ENCODE data around the gene GREM2. TPM values are rescaled to one million over a fixed set of nuclear protein-coding genes. Genes with fewer than 3 reads are reported as not detected.

Gene GREM2
- total RNA-seq, 1 donor from 2014 or later = 2.6 TPM

DNA sequence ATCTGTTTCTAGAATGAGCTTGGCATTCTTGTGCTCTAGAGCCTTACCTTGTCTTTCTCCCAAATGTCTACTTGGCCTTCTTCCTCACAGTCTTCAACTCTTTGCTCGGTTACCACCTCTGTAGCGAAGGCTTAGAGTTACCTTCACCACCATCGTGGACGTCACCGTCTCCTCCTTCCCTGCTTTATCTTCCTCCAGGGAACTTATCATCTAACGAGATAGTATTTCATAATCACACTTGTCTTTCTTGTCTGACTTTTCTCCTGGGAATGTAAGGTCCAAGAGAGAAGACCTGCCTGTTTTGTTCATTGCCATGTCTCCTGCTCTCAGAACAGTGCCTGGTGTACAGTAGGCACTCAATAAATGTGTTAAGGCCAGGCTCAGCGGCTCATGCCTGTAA lies 115.6 kb downstream of the GREM2 start:
- Histone ChIP-seq H3K9me3 (ENCODE audit: control insufficient read depth in 3 of 3, low read length in 3 of 3) (no peaks in the 10 kb centered on the region), H3K4me1 (ENCODE audit: control insufficient read depth in 3 of 3, insufficient read depth in 3 of 3, low read length in 3 of 3) (no peaks in the 10 kb centered on the region), H3K27me3 (ENCODE audit: control insufficient read depth in 3 of 3, insufficient read depth in 3 of 3, low read length in 3 of 3) (no peaks in the 10 kb centered on the region), H3K9ac (ENCODE audit: low read depth in 1 of 3, low read length in 3 of 3) (no peak overlapping the region), H3K4me3 (ENCODE audit: low read length in 3 of 3) (no peak overlapping the region), H3K36me3 (ENCODE audit: control insufficient read depth in 3 of 3, insufficient read depth in 3 of 3, low read length in 3 of 3) (no peaks in the 10 kb centered on the region), H3K27ac (ENCODE audit: low read depth, low read length) (no peak overlapping the region)

DNA sequence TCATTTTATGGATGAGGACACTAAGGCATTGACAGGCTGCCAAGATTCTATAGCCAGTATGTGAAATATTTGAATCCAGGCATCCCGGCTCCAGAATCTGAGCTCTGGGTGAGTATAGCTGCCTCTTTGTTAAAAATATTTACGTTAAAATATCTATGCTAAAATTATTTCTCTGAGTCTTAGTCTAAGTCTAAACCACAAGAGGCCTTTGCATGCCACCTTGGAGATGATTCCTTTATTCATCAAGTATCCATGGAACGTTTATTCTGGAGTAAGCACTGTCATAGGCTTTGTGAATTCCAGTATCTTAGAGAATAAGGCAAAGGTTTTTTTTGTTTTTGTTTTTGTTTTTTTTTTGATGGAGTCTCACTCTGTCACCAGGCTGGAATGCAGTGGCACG lies 116.4 kb downstream of the GREM2 start:
- Histone ChIP-seq H3K9me3 (ENCODE audit: control insufficient read depth in 3 of 3, low read length in 3 of 3) (no peaks in the 10 kb centered on the region), H3K4me3 (ENCODE audit: low read length in 3 of 3) (no peak overlapping the region)

DNA sequence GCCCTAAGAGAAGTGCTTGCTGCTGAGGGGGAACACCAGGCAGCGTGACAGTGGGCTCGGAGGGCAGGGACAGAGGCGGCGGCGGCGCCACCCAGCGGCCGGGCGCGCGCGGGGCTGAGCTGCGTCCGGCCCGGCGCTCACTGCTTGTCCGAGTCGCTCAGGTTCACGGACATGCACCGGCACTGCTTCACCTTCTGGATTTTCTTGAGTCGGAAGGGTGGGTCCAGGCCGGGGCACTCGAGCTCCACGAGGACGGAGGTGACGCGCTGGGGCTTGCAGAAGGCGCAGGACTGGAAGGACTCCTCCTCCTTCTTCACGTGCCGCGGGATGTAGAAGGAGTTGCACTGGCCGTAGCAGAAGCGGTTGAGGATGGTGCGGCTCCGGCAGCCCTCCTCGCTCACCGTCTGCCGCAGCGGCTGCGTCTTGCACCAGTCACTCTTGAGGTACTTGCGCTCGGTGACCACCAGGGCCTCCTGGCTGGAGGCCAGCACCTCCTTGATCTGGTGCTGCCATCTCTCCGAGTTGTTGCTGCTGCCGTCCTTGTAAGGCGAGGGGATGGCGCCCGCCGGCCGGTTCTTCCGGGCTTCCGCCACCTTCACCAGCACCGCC lies 119.0 kb downstream of the GREM2 start:
- Histone ChIP-seq H3K27me3 (ENCODE audit: control insufficient read depth in 3 of 3, insufficient read depth in 3 of 3, low read length in 3 of 3) (no peaks in the 10 kb centered on the region), H3K9me3 (ENCODE audit: control insufficient read depth in 3 of 3, low read length in 3 of 3) (no peaks in the 10 kb centered on the region), H3K27ac (ENCODE audit: low read depth, low read length) (no peak overlapping the region), H3K4me1 (ENCODE audit: control insufficient read depth in 3 of 3, insufficient read depth in 3 of 3, low read length in 3 of 3) (no peaks in the 10 kb centered on the region), H3K9ac (ENCODE audit: low read depth in 1 of 3, low read length in 3 of 3) (no peak overlapping the region), H3K4me3 (ENCODE audit: low read length in 3 of 3) (no peak overlapping the region), H3K36me3 (ENCODE audit: control insufficient read depth in 3 of 3, insufficient read depth in 3 of 3, low read length in 3 of 3) (no peaks in the 10 kb centered on the region)

More for the DNA sequence above, 116.4 kb downstream of the GREM2 start:
- H3K9ac ChIP-seq (ENCODE audit: low read depth in 1 of 3, low read length in 3 of 3) = no peak overlapping the region
- no peak overlapping the region for H3K27ac ChIP-seq (ENCODE audit: low read depth, low read length)
- no peaks in the 10 kb centered on the region for H3K27me3 ChIP-seq (ENCODE audit: control insufficient read depth in 3 of 3, insufficient read depth in 3 of 3, low read length in 3 of 3)
- no peaks in the 10 kb centered on the region for H3K4me1 ChIP-seq (ENCODE audit: control insufficient read depth in 3 of 3, insufficient read depth in 3 of 3, low read length in 3 of 3)
- H3K36me3 ChIP-seq (ENCODE audit: control insufficient read depth in 3 of 3, insufficient read depth in 3 of 3, low read length in 3 of 3) = no peaks in the 10 kb centered on the region

DNA sequence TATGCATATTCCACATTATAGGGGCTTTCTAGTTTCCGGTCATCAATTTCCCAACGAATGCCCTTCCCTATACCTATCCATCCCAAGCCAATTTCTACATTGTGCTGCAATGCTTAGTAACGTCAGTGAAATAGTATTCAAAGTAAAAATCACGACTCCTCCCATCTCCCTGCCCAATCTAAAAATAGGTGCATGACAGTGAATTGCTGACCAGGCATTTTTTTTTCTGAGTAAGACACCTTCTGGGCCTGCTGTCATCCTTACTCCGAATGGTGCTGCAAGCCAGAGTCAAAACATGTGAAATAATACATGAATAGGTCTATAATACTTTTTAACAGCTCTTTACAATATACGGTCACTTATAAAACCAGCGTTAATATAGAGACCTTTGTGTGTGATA lies 120.2 kb downstream of the GREM2 start:
- H3K9ac ChIP-seq (ENCODE audit: low read depth in 1 of 3, low read length in 3 of 3) = no peak overlapping the region
- no peaks in the 10 kb centered on the region for H3K9me3 ChIP-seq (ENCODE audit: control insufficient read depth in 3 of 3, low read length in 3 of 3)
- no peak overlapping the region for H3K27ac ChIP-seq (ENCODE audit: low read depth, low read length)
- no peaks in the 10 kb centered on the region for H3K27me3 ChIP-seq (ENCODE audit: control insufficient read depth in 3 of 3, insufficient read depth in 3 of 3, low read length in 3 of 3)
- H3K36me3 ChIP-seq (ENCODE audit: control insufficient read depth in 3 of 3, insufficient read depth in 3 of 3, low read length in 3 of 3) = no peaks in the 10 kb centered on the region
- no peak overlapping the region for H3K4me3 ChIP-seq (ENCODE audit: low read length in 3 of 3)
- no peaks in the 10 kb centered on the region for H3K4me1 ChIP-seq (ENCODE audit: control insufficient read depth in 3 of 3, insufficient read depth in 3 of 3, low read length in 3 of 3)

DNA sequence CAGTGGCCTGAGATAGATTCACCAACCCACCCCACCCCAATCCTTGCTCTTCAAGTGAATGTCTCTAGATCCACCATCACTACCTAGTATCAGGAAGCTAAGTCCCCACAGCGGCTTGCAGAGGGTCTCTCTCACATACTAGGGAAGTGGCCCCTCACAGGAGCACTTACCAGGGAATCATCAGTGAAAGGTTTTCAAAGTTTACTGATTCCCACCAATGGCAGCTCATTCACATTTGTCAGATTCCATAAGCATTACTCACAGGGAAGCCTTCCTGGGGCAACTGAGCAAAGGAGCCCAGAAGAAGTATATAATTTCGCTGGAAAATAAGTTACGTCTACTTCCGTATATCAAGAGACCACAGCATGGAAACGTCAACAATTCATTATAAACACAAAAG lies 120.8 kb downstream of the GREM2 start:
- no peaks in the 10 kb centered on the region for H3K4me1 ChIP-seq (ENCODE audit: control insufficient read depth in 3 of 3, insufficient read depth in 3 of 3, low read length in 3 of 3)
- H3K27ac ChIP-seq (ENCODE audit: low read depth, low read length) = no peak overlapping the region
- H3K9ac ChIP-seq (ENCODE audit: low read depth in 1 of 3, low read length in 3 of 3) = no peak overlapping the region
- no peaks in the 10 kb centered on the region for H3K9me3 ChIP-seq (ENCODE audit: control insufficient read depth in 3 of 3, low read length in 3 of 3)
- H3K27me3 ChIP-seq (ENCODE audit: control insufficient read depth in 3 of 3, insufficient read depth in 3 of 3, low read length in 3 of 3) = peaks cover 0 to 2% (median 0%) of the 10 kb centered on the region in 3 donors
- no peak overlapping the region for H3K4me3 ChIP-seq (ENCODE audit: low read length in 3 of 3)
- no peaks in the 10 kb centered on the region for H3K36me3 ChIP-seq (ENCODE audit: control insufficient read depth in 3 of 3, insufficient read depth in 3 of 3, low read length in 3 of 3)

DNA sequence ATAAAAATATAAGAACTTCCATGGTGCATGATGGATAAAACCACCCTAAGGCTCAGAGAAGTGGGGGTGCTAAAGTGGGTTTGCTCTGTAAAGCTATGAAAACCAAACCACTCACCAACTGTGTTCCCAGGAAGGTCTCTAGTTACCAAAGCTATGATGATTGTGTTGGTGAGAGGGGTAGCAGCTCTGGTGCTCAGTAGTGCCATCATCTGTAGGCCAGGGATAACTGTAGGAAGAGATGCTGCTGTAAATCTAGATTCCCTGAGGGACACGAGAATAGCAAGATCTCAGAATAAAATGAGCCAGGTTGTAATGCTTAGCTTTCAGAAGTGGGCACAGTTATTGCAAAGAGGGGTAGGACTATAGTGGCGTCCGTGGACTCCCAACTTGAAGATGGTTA lies 124.5 kb downstream of the GREM2 start:
- Histone ChIP-seq H3K36me3 (ENCODE audit: control insufficient read depth in 3 of 3, insufficient read depth in 3 of 3, low read length in 3 of 3) (no peaks in the 10 kb centered on the region), H3K4me3 (ENCODE audit: low read length in 3 of 3) (no peak overlapping the region), H3K4me1 (ENCODE audit: control insufficient read depth in 3 of 3, insufficient read depth in 3 of 3, low read length in 3 of 3) (no peaks in the 10 kb centered on the region), H3K27me3 (ENCODE audit: control insufficient read depth in 3 of 3, insufficient read depth in 3 of 3, low read length in 3 of 3) (peaks cover 0 to 2% (median 0%) of the 10 kb centered on the region in 3 donors), H3K9me3 (ENCODE audit: control insufficient read depth in 3 of 3, low read length in 3 of 3) (no peaks in the 10 kb centered on the region), H3K27ac (ENCODE audit: low read depth, low read length) (no peak overlapping the region), H3K9ac (ENCODE audit: low read depth in 1 of 3, low read length in 3 of 3) (no peak overlapping the region)

DNA sequence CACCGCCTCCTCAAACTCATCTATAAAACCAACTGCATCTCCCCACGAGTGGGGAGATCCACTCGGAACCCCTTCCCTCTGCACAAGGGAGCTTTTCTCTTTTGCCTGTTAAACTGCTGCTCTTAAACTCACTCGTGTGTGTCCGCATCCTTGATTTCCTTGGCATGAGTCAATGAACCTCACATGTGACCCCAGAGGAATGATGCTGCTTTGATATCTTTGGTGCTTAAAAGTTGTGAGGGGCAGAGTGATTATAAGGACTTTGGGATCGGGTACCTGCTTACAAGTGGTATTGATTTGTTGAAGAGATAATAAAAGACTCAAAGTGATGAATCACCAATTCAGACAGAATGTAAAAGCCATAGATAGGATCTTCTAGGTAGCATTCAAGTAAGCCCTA lies 125.3 kb downstream of the GREM2 start:
- H3K4me1 ChIP-seq (ENCODE audit: control insufficient read depth in 3 of 3, insufficient read depth in 3 of 3, low read length in 3 of 3) = no peaks in the 10 kb centered on the region
- no peak overlapping the region for H3K27ac ChIP-seq (ENCODE audit: low read depth, low read length)
- no peaks in the 10 kb centered on the region for H3K36me3 ChIP-seq (ENCODE audit: control insufficient read depth in 3 of 3, insufficient read depth in 3 of 3, low read length in 3 of 3)
- no peaks in the 10 kb centered on the region for H3K9me3 ChIP-seq (ENCODE audit: control insufficient read depth in 3 of 3, low read length in 3 of 3)
- H3K9ac ChIP-seq (ENCODE audit: low read depth in 1 of 3, low read length in 3 of 3) = no peak overlapping the region
- H3K4me3 ChIP-seq (ENCODE audit: low read length in 3 of 3) = no peak overlapping the region
- H3K27me3 ChIP-seq (ENCODE audit: control insufficient read depth in 3 of 3, insufficient read depth in 3 of 3, low read length in 3 of 3) = peaks cover 0 to 2% (median 0%) of the 10 kb centered on the region in 3 donors

DNA sequence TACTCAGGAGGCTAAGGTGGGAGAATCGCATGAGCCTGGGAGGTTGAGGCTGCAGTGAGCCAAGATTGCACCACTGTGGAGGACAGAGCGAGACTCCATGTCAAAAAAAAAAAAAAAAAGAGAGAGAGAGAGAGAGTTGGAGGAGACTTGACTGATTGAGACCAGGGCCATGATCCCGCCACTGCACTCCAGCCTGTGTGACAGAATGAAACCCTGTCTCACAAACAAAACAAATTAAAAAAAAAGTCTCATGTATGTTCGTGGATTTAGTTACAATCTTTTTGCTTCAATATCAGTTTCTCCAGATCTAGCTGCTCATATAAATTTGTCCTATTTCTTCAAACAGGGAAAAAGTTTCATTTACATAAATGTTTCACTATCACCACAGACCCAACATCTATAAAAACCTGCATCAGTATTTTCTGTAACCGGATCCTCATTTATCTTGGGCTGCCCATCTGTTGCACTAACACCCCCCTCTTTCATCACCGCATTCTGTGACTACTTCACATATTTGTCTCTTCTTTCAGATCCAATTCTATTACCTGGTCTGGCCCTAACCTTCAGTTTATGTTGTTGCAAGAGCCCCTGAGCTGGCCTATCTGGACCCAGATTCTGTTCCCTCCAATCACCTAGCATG lies 127.0 kb downstream of the GREM2 start:
- H3K27me3 ChIP-seq (ENCODE audit: control insufficient read depth in 3 of 3, insufficient read depth in 3 of 3, low read length in 3 of 3) = peaks cover 0 to 2% (median 0%) of the 10 kb centered on the region in 3 donors
- H3K4me1 ChIP-seq (ENCODE audit: control insufficient read depth in 3 of 3, insufficient read depth in 3 of 3, low read length in 3 of 3) = no peaks in the 10 kb centered on the region
- H3K27ac ChIP-seq (ENCODE audit: low read depth, low read length) = no peak overlapping the region
- no peaks in the 10 kb centered on the region for H3K36me3 ChIP-seq (ENCODE audit: control insufficient read depth in 3 of 3, insufficient read depth in 3 of 3, low read length in 3 of 3)
- no peak overlapping the region for H3K9ac ChIP-seq (ENCODE audit: low read depth in 1 of 3, low read length in 3 of 3)
- no peak overlapping the region for H3K4me3 ChIP-seq (ENCODE audit: low read length in 3 of 3)
- no peaks in the 10 kb centered on the region for H3K9me3 ChIP-seq (ENCODE audit: control insufficient read depth in 3 of 3, low read length in 3 of 3)

DNA sequence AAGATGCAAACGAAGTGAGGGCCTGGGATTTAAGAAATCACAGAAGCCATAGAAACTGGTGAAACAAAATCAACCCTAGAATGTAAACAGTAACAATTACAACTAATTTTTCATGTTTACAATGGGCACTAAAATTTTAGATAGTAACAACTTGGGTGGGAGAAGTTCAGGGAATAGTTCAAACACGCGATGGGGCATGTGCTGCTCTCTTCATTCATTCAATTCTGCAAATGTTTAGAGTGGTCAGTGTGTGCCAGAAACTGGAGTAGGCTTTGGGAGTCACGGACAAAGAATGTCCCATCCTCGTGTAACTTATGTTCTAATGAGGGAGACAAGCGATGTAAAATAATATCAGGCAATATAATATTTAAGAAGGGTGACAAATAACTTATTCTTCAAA lies 133.4 kb downstream of the GREM2 start:
- Histone ChIP-seq H3K27me3 (ENCODE audit: control insufficient read depth in 3 of 3, insufficient read depth in 3 of 3, low read length in 3 of 3) (no peaks in the 10 kb centered on the region), H3K4me3 (ENCODE audit: low read length in 3 of 3) (no peak overlapping the region), H3K27ac (ENCODE audit: low read depth, low read length) (no peak overlapping the region), H3K36me3 (ENCODE audit: control insufficient read depth in 3 of 3, insufficient read depth in 3 of 3, low read length in 3 of 3) (no peaks in the 10 kb centered on the region), H3K9ac (ENCODE audit: low read depth in 1 of 3, low read length in 3 of 3) (no peak overlapping the region), H3K4me1 (ENCODE audit: control insufficient read depth in 3 of 3, insufficient read depth in 3 of 3, low read length in 3 of 3) (no peaks in the 10 kb centered on the region), H3K9me3 (ENCODE audit: control insufficient read depth in 3 of 3, low read length in 3 of 3) (no peaks in the 10 kb centered on the region)

DNA sequence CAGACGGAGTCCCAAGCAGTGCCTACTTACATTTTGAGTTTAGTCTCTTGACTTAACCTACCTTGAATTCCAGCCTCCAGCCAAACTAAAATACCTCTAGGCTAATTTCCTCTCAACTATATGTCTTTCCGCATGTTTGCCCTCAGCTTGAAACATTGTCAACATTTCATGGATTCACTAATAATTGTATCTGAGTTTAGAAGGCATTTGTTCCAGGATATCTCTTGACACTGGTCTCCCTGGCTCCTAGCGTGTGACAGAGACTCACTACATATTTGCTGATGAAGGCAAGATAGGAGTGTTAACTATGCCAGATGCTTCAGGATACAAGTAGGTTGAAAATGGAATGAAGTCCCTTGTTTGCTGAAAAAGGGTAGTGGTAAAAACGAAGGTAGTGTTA lies 136.1 kb downstream of the GREM2 start:
- H3K4me3 ChIP-seq (ENCODE audit: low read length in 3 of 3) = no peak overlapping the region

More for the DNA sequence above, 136.1 kb downstream of the GREM2 start:
- Histone ChIP-seq H3K27me3 (ENCODE audit: control insufficient read depth in 3 of 3, insufficient read depth in 3 of 3, low read length in 3 of 3) (peaks cover 0 to 3% (median 0%) of the 10 kb centered on the region in 3 donors), H3K27ac (ENCODE audit: low read depth, low read length) (no peak overlapping the region), H3K4me1 (ENCODE audit: control insufficient read depth in 3 of 3, insufficient read depth in 3 of 3, low read length in 3 of 3) (no peaks in the 10 kb centered on the region), H3K9ac (ENCODE audit: low read depth in 1 of 3, low read length in 3 of 3) (no peak overlapping the region), H3K36me3 (ENCODE audit: control insufficient read depth in 3 of 3, insufficient read depth in 3 of 3, low read length in 3 of 3) (no peaks in the 10 kb centered on the region), H3K9me3 (ENCODE audit: control insufficient read depth in 3 of 3, low read length in 3 of 3) (no peaks in the 10 kb centered on the region)

Measured in skeletal muscle tissue (tissue), 4 donors.